Head of caudate nucleus (tissue), 42 donors: ENCODE measurements around the gene SLC6A12.
A peak's percentile ranks its signal among the peaks of the same experiment; 100 is the strongest.

Experiments used
- DNase-seq, 42 donors: peaks; one replicate each; pipeline versions ENCODE4 v3.0.0 to v3.0.0-alpha.2; 2020 to 2021; ENCODE audit warnings: mixed read lengths in 7 of 42
- intact Hi-C: fragments of 100-400 bp; cut with DNase I; formaldehyde crosslinking; loops from one replicate; pipeline ENCODE4 v1.15.0; 2022

Gene SLC6A12

GRCh38 chr12:171743-172676, 41.9 kb downstream of the SLC6A12 start:
- no peak for DNase-seq
- intact Hi-C loops, result no loop called here

- intact Hi-C loops, result no loop called here
- no peak for DNase-seq
Observed at GRCh38 chr12:171276-171675, 42.7 kb downstream of the SLC6A12 start.

DNA sequence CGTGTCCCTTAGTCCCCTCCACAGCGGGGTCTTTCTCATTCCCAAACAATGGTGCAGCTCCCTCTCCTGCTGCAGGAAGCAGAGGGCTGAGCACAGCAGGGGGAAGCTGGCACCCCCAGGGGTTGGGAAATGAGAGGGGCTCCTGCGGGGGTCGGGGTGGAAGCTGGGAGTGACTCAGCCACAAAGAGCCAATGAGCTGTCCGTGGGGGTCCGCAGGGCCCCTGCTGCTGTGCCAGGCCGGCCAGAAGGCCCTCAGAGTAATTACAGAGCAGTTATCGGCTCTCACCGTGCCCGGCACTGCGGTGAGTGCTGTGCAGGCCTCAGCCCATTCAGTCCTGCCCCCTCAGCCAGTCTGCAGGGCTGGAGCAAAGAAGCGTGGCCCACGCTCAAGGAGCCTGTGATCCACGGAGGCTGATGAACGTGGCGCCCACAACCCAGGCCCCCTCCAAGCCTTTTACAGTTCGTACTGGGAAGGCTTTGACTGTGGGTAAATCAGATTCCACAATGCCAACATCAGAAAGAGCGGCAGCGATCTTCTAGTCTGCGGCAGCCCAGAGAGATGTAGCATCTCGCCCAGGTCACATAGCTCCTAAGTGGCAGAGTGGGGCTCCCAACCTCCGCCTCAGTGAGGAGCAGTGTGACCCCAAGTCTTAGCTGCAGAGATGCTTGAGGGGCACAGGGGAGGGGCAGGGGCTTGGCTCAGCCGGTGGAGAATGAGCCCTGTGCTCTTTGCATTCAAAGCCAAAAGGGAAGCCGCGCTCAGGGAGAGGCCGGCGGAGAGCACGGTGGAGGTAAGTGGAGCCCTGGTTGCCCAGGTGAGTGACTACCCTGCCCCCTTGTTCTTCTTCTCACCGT, 43.4 kb downstream of the SLC6A12 start:
- DNase-seq, result no peak
- intact Hi-C loops, result no loop called here

DNA sequence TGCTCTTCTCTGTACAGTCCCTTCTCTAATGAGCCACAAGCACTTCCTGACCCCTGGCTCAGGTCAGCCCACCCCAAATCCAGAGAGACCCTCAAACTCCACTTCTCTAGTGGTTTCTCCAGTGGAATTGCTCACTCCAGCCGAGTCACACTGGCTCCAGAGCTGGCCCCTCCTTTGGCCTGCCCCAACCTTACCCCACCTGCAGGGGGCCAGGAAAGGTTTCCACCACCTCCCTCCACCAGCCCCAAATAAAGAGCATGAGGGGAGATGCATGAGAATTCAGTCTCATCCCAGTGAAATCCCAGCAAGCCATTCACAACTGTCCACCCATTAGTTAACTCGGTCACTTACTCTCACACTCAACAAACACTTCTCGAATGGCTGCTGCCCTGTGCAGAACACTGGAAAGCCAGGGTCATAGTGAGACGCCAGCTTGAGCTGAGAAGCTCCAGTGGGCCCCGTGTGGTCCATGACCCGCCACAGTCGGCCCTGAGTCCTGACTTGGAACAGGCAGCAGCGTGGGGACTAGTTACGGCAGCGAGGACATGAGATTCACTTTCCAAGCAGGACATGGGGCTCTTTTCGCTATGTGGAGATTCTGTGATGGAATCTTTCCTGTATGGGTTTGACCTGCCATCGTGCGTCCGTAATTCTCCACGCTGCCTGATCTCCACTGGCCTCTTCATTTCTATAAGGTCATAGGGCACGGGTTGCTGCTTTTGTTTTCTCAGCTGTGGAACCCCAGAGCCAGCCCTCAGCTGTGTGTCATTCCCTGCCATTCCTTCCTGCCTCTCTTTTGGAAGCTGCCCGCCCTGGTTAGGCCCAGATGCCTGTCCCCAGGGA, 44.2 kb downstream of the SLC6A12 start:
- no peak for DNase-seq
- intact Hi-C loops, result no loop called here

DNA sequence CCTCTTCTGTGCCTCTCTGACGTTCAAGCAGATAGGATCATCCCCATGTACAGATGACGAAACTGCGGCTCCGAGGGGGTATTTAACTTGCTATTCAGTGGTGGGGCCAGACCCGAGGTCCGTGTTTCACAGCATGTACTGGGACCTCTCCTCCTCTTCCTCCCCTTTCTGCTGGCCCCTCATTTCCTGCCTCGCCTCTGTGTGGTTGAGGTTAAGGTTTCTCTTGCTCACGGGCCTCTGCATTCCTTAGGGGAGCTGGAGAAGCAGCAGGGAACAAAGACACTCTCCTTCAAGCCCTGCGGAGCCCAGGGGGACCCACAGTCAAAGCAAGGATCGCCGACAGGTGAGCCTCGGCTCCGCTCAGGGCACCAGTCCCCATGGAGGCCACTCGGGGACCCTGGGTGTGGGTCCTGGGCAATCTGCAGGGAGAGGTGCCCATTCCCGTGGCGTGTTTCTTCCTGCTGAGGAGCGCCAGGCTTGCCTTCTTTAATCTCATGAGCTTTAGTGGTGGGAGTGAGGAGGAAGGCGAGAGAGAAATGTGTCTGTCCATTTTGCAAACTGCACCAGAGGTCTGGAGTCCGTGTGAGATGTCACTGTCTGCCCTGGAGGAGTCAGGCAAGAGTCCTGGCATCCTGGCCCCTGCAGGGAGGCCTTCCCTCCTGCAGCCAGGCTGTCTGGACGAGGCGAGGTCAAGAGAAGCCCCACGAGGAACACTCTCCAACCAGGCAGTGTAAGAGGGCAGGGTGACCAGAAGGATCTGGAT, 45.0 kb downstream of the SLC6A12 start:
- DNase-seq, result no peak
- intact Hi-C loops, result no loop called here

GRCh38 chr12:167959-168600, 45.9 kb downstream of the SLC6A12 start:
- intact Hi-C loops, result no loop called here
- DNase-seq, result no peak

- intact Hi-C loops, result no loop called here
- no peak for DNase-seq
Observed at GRCh38 chr12:166425-167075, 47.4 kb downstream of the SLC6A12 start.

GRCh38 chr12:165862-166368, 48.0 kb downstream of the SLC6A12 start:
- no peak for DNase-seq
- intact Hi-C loops, result no loop called here

GRCh38 chr12:164207-164606, 49.8 kb downstream of the SLC6A12 start:
- intact Hi-C loops, result no loop called here
- peak; percentile 46 to 95 (median 82) for DNase-seq

DNA sequence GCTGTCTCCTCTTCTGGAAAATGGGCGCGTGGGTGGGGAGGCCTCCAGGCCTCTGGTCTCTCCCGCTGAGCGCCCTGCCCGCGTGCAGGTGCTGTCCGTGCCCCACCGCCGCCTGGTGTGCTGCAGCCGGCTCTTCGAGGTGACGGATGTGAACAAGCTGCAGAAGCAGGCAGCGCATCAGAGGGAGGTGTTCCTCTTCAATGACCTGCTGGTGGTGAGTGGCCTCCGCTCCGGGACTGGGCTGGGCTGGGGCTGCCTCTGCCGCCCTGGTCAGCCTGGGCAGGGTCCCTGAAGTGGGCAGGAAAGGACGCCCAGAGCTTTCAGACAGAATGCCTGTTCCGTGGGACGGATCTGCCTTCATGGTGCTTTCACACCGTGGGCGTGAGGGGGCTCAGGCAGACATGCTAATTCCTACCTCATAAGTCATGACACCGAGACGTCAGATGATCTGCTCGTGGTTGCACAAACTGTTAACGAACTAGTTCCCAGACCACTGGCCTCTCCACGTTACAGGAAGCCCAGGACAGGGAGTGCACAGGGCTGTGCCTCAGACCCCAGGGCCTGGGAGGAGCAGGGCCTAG, 50.5 kb downstream of the SLC6A12 start:
- DNase-seq, result peak in 22 of 42 donors; percentile 12 to 70 (median 48)
- intact Hi-C loops, result no loop called here

- intact Hi-C loops, result no loop called here
- no peak for DNase-seq
Observed at GRCh38 chr12:162467-163307, 51.3 kb downstream of the SLC6A12 start.

- DNase-seq, result no peak
Observed at GRCh38 chr12:161823-162222, 52.1 kb downstream of the SLC6A12 start.

GRCh38 chr12:160858-161257, 53.1 kb downstream of the SLC6A12 start:
- intact Hi-C loops, result no loop called here
- DNase-seq, result no peak

More at GRCh38 chr12:161823-162222, 52.1 kb downstream of the SLC6A12 start:
- intact Hi-C loops, result no loop called here

- intact Hi-C loops, result no loop called here
- DNase-seq, result no peak
Observed at GRCh38 chr12:159156-159782, 54.7 kb downstream of the SLC6A12 start.

DNA sequence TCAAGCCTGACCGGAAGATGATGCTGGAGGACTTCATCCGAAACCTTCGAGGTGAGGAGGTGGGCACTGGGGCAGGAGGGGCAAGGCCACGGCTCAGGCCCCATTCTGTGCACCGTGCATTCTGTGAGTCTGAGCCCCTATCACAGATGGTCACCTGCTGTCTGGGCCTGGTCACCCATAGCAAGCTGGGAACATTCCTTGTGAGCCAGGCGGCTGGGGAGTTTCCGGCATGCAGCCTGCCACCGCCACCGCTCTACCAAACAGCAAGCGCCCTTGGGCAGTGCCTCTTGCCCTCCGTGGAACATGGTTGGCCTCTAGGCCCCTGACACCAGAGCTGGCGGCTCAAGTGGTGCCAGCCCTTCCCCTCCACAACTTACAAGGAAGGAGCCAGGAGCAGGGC, 56.3 kb downstream of the SLC6A12 start:
- DNase-seq, result no peak

DNA sequence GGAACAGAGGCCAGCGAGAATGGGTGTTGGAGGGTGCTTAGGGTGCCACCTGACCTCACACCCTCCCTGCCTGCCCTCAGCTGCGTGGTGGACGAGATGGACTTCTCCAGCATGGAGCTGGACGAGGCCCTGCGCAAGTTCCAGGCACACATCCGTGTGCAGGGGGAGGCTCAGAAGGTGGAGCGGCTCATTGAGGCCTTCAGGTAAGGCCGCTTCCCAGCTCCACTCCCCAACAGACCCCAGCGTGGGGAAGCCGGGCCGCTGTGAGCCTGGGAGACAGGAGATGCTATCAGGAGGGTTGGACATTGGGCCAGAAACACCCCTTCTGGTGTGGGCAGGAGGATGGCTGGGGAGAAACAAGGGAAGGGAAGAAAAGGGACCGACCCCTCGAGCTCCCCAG, 57.0 kb downstream of the SLC6A12 start:
- intact Hi-C loops, result no loop called here

More for the DNA sequence above, 56.3 kb downstream of the SLC6A12 start:
- intact Hi-C loops, result no loop called here

More for the DNA sequence above, 57.0 kb downstream of the SLC6A12 start:
- DNase-seq, result no peak
